CD4-positive, alpha-beta T cell treated with Interleukin-1 beta for 1 hour (primary cell): Measurements from ENCODE around the gene SULT2B1.
A peak's percentile ranks its signal among the peaks of the same experiment; 100 is the strongest.

Source experiments
- DNase-seq, 2 donors: peaks; one replicate each; pipeline ENCODE4 v3.0.0-alpha.2; 2020 to 2022

SULT2B1 gene

DNA sequence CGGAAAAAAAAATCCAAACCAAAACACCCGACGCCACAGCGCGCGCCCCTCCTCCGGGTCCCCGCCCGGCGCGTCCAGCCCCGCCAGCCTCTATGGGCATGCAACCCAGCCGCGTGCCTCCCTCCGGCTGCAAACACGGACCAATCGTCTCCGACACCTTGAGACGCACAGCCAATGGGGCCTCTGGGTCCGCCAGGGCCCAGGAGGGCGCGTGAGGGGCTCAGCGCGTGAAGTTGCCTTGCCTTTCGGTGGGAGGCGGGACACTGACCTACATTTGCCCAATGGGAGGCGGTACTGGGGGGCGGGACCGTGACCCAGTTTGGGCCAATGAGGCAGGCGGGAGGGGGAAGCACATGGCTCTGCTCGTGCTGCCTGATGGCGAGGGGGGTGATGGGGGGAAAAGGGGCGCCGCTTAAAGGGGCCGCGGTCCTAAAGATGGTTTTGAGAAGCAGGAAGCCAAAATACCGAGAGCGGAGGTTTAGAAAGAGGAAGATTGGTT is 85.5 kb downstream of the SULT2B1 start:
- DNase-seq: peak; percentile 100

- DNase-seq: peak; percentile 92 to 94
These were observed 86.2 kb downstream of the SULT2B1 start for GRCh38 chr19:48637948-48638830.

GRCh38 chr19:48638831-48639381 is 86.9 kb downstream of the SULT2B1 start:
- DNase-seq: no peak

GRCh38 chr19:48639483-48640375 is 87.8 kb downstream of the SULT2B1 start:
- DNase-seq: peak; percentile 45 to 51

- no peak for DNase-seq
These were observed 89.9 kb downstream of the SULT2B1 start for GRCh38 chr19:48641850-48642249.

GRCh38 chr19:48642862-48643261 is 90.9 kb downstream of the SULT2B1 start:
- DNase-seq: no peak

DNA sequence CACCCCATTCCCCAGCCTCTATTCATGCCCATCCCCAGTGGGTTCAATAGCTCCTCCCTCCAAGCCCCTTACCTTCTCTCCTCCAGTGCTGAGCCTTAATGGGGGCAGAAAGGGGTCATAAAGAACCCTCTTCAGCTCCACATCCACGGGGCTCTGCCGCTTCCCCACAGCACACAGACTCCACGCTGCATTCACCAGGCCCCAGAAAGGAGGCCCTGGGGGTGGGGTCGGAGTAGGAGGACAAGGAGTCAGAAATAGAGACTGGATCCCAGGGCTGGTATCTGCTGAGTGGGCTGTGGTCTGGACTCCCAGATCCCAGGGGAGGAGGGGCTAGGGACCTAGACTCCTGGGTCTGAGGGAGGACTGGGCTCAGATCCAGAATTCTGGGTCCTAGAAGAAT is 92.4 kb downstream of the SULT2B1 start:
- DNase-seq: no peak

- peak; percentile 80 to 81 for DNase-seq
These were observed 93.1 kb downstream of the SULT2B1 start for GRCh38 chr19:48644839-48645619.

- no peak for DNase-seq
These were observed 93.6 kb downstream of the SULT2B1 start for GRCh38 chr19:48645620-48646000.

GRCh38 chr19:48646001-48646721 is 94.2 kb downstream of the SULT2B1 start, which contains the start of gene CA11:
CA11 (minus strand) TSS chr19:48646187; CDS start chr19:48645632, 555 bp downstream.
- peak; percentile 92 to 95 for DNase-seq

DNA sequence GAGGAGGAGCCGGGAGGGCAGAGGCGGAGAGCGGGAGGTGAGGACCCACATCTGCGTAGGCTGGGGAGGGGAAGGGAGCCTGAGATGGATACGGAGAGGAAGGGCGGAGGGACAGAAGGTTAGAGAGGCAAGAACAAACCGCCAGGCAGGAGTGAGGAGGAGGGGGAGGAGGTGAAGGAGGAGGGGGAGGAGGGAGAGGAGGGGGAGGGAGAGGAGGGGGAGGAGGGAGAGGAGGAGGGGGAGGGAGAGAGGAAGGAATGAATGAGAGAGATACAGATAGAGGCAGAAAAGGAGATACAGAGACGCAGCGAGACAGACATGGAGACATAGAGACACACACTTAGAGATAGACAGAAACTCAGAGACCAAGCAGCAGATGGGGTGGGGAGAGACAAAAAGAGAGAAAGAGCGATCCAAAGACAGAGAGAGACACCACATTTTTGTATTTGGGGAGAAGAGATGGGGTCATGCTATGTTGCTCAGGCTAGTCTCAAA is 94.8 kb downstream of the SULT2B1 start:
- DNase-seq: no peak

DNA sequence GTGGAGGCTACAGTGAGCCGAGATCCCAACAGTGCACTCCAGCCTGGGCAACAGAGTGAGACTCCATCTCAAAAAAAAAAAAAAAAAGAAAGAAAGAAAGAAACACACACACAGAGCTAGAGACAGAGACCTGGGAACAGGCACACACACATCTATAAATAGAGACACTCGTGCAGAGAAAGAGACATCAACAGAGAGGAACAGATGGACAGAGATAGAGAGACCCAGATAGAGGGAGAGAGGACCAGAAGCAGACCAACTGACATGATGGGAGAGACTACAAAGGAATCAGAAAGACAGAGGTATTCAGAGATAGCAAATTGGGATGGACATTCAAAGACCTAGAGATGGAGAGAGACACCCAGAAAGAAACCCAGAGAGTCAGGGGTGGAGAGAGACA is 96.2 kb downstream of the SULT2B1 start:
- no peak for DNase-seq
